K562 (cell line): ENCODE results near the gene RSPRY1. TPM values are rescaled to one million over a fixed set of nuclear protein-coding genes. Genes with fewer than 3 reads are reported as not detected.
A peak's percentile ranks its signal among the peaks of the same experiment; 100 is the strongest.

ENCODE experiments used
- ATAC-seq: fragments of 200-7000 bp; cut with Tn5 transposase; 3 replicates; pipeline ENCODE4 v1.9.1; 2020; ENCODE audit warnings: moderate library complexity
- BruUV-seq: library from RNA; stranded (reverse); fragments of 400-500 nt; replicated peaks from 2 replicates; lab custom pipeline; 2021; lab: Mats Ljungman, UMichigan
- CTCF ChIA-PET: fragments of 300-600 bp; formaldehyde crosslinking; extraction: SDS; loops from one replicate; lab custom pipeline; 2021; ENCODE audit warnings: low intra/inter-chr PET ratio; lab: Yijun Ruan, JAX
- POLR2A ChIA-PET: fragments of 300-600, 350-650 bp; sonication (Branson Sonifier 250); formaldehyde crosslinking; extraction: SDS; loops from one replicate; lab custom pipeline; 2021; ENCODE audit warnings: antibody characterized with exemption, inconsistent platforms; lab: Yijun Ruan, JAX
- DNase-seq, 4 experiments: peaks; one replicate each; pipeline versions ENCODE4 v3.0.0 to v3.0.0-alpha.2; 2011 to 2018; ENCODE audit warnings: low spot score in 3 of 4, mixed read lengths in 3 of 4; ENCODE audit errors: extremely low read depth in 1 of 4
- FAIRE-seq: peaks from 2 replicates; lab custom pipeline; 2011; peaks lifted over from hg19 to GRCh38; lab: Jason Lieb, UNC
- H2AFZ ChIP-seq: 2 replicates; pipeline ENCODE4 v1.6.0; 2011; ENCODE audit warnings: low read depth, low read length, control low read depth, inconsistent platforms
- H3K27ac ChIP-seq: fragments of 200-600 bp; 3 replicates; pipeline ENCODE4 v1.8.0; 2011; ENCODE audit warnings: low read depth, mild to moderate bottlenecking, control low read depth, inconsistent platforms, low read length, moderate library complexity, mixed read lengths; ENCODE audit errors: extremely low read depth
- H3K27me3 ChIP-seq, 2 experiments: fragments of 300-600 bp in 1 of 2; 2 replicates in 1 of 2; 3 replicates in 1 of 2; pipeline versions ENCODE4 v1.6.0 to v1.8.0; 2011; ENCODE audit warnings: inconsistent platforms in 2 of 2, low read length in 2 of 2, mild to moderate bottlenecking in 1 of 2, mixed read lengths in 1 of 2, moderate library complexity in 1 of 2; ENCODE audit not compliant: control insufficient read depth in 2 of 2, insufficient read depth in 2 of 2
- H3K36me3 ChIP-seq: fragments of 300-600 bp; 3 replicates; pipeline ENCODE4 v1.8.0; 2011; ENCODE audit warnings: mild to moderate bottlenecking, low read length, inconsistent platforms; ENCODE audit not compliant: control insufficient read depth, insufficient read depth
- H3K4me1 ChIP-seq, 2 experiments: fragments of 200-600 bp in 1 of 2; replicated peaks in 1 of 2; 2 replicates in 1 of 2; 3 replicates in 1 of 2; pipeline versions ENCODE4 v1.5.1 to v1.8.0; 2011; ENCODE audit warnings: inconsistent platforms in 2 of 2, low read length in 2 of 2, mild to moderate bottlenecking in 1 of 2, mixed read lengths in 1 of 2, moderate library complexity in 1 of 2; ENCODE audit not compliant: control insufficient read depth in 2 of 2, insufficient read depth in 2 of 2
- H3K4me2 ChIP-seq: 2 replicates; pipeline ENCODE4 v1.6.1; 2011; ENCODE audit warnings: low read length, control low read depth, inconsistent platforms, mixed read lengths; ENCODE audit not compliant: insufficient read depth
- H3K4me3 ChIP-seq: fragments of 200-600 bp; sonication (generic), shearing (Covaris generic); 2 replicates; pipeline ENCODE4 v1.5.1; 2016; ENCODE audit warnings: control low read depth, inconsistent platforms
- H3K79me2 ChIP-seq: fragments of 200-600 bp; 3 replicates; pipeline ENCODE4 v1.8.0; 2011; ENCODE audit warnings: low read length, inconsistent platforms; ENCODE audit not compliant: control insufficient read depth, insufficient read depth
- H3K9ac ChIP-seq, 2 experiments: 2 replicates each; pipeline versions ENCODE4 v1.6.0 to v1.6.1; 2011; ENCODE audit warnings: low read depth in 2 of 2, low read length in 2 of 2, control low read depth in 1 of 2, inconsistent platforms in 1 of 2, mild to moderate bottlenecking in 1 of 2, mixed read lengths in 1 of 2; ENCODE audit not compliant: insufficient read depth in 1 of 2
- H3K9me1 ChIP-seq: one replicate; pipeline ENCODE4 v1.6.0; 2011; ENCODE audit warnings: inconsistent platforms, mild to moderate bottlenecking, low read length, moderate library complexity; ENCODE audit not compliant: control insufficient read depth, insufficient read depth
- H3K9me3 ChIP-seq: replicated peaks from 2 replicates; pipeline ENCODE4 v1.5.1; 2011; ENCODE audit warnings: low read depth, low read length, inconsistent platforms; ENCODE audit not compliant: control insufficient read depth, insufficient read depth
- H4K20me1 ChIP-seq: replicated peaks from 2 replicates; pipeline ENCODE4 v1.6.1; 2011; ENCODE audit warnings: low read length, inconsistent platforms, mixed read lengths; ENCODE audit not compliant: control insufficient read depth, insufficient read depth
- CTCF ChIP-seq, 3 experiments: IDR thresholded peaks in 2 of 3; conservative IDR thresholded peaks in 1 of 3; 2 replicates each; pipeline ENCODE4 v1.5.1; 2011 to 2012; ENCODE audit warnings: low read length in 3 of 3, mild to moderate bottlenecking in 3 of 3, control low read depth in 2 of 3, improper control_type of control experiment in 1 of 3, inconsistent platforms in 1 of 3, low read depth in 1 of 3, mixed read lengths in 1 of 3, moderate library complexity in 1 of 3; ENCODE audit not compliant: insufficient read depth in 2 of 3
- DACH1 ChIP-seq: fragments of 450-650 bp; IDR thresholded peaks from 2 replicates; pipeline ENCODE4 v1.6.1; 2018; ENCODE audit not compliant: partially characterized antibody
- HDAC8 ChIP-seq: fragments of 450-650 bp; IDR thresholded peaks from 2 replicates; pipeline ENCODE4 v1.6.1; 2016; ENCODE audit warnings: mild to moderate bottlenecking, missing genetic modification characterization, moderate library complexity, missing compliant biosample characterization
- MNT ChIP-seq, 2 experiments: fragments of 450-650 bp; conservative IDR thresholded peaks; 2 replicates each; pipeline ENCODE4 v1.6.1; 2017; ENCODE audit warnings: mild to moderate bottlenecking in 2 of 2, moderate library complexity in 2 of 2
- MTF1 ChIP-seq: fragments of 250-450 bp; sonication (Bioruptor Pico); IDR thresholded peaks from 2 replicates; pipeline ENCODE4 v1.9.0; 2021; ENCODE audit warnings: moderate library complexity, mild to moderate bottlenecking, inconsistent platforms, borderline replicate concordance
- NBN ChIP-seq: fragments of 450-650 bp; IDR thresholded peaks from 2 replicates; pipeline ENCODE4 v1.6.1; 2016; ENCODE audit warnings: low read depth, mild to moderate bottlenecking
- PTTG1 ChIP-seq: fragments of 450-650 bp; IDR thresholded peaks from 2 replicates; pipeline ENCODE4 v1.6.1; 2016; ENCODE audit warnings: low read depth, mild to moderate bottlenecking, missing genetic modification characterization, missing compliant biosample characterization
- PURB ChIP-seq: sonication (generic); formaldehyde crosslinking; IDR thresholded peaks from 2 replicates; pipeline ENCODE4 v1.9.0; 2021; ENCODE audit warnings: low read depth, mild to moderate bottlenecking, missing genetic modification reagents
- SIN3A ChIP-seq, 2 experiments: fragments of 150-350 bp in 1 of 2; IDR thresholded peaks; 2 replicates each; pipeline ENCODE4 v1.6.1; 2011 to 2016; ENCODE audit warnings: borderline replicate concordance in 2 of 2, low read depth in 2 of 2, low read length in 2 of 2, mild to moderate bottlenecking in 2 of 2, moderate library complexity in 2 of 2; ENCODE audit not compliant: control insufficient read depth in 1 of 2
- ZNF444 ChIP-seq: fragments of 250-450 bp; sonication (Bioruptor Pico); IDR thresholded peaks from 2 replicates; pipeline ENCODE4 v1.4.0; 2020; ENCODE audit warnings: mild to moderate bottlenecking, moderate library complexity
- WGBS: fragments of 100-300 bp; shearing (Covaris generic); methylation state at CpG from one replicate; pipeline ENCODE4 v1.1.6; 2016; ENCODE audit warnings: low coverage, mixed read lengths; ENCODE audit not compliant: insufficient coverage; ENCODE audit errors: missing lambda C conversion rate; 5-methylcytosine and 5-hydroxymethylcytosine counted together
- in situ Hi-C: fragments of 300-500 bp; cut with MboI; formaldehyde crosslinking; loops from 4 replicates; pipeline ENCODE4 v1.15.0; 2018; ENCODE audit warnings: inconsistent platforms, mixed read lengths
- intact Hi-C: fragments of 100-400 bp; cut with micrococcal nuclease; formaldehyde crosslinking; loops from 2 replicates; pipeline ENCODE4 v1.14.2; 2022
- polyA plus RNA-seq, 8 experiments: library from polyadenylated mRNA; depleted of rRNA in 4 of 8; stranded (reverse) in 5 of 8; unstranded in 3 of 8; fragments of >200 nt; fragmentation: Nextera tagmentation in 2 of 8; fragmentation: Illumina TruSeq in 1 of 8; extraction: Ambion mirVana in 2 of 8; extraction: Trizol in 1 of 8; gene quantifications; 2 replicates each; pipeline versions ENCODE4 v1.2.1 to v1.2.3, GENCODE V29; 2011 to 2014; ENCODE audit warnings: inconsistent platforms in 1 of 8, missing spikeins in 1 of 8
- total RNA-seq, 7 experiments: library from RNA; depleted of rRNA in 6 of 7; stranded (reverse); fragments of >200 nt in 6 of 7; fragmentation: Illumina TruSeq in 2 of 7; extraction: Trizol in 2 of 7; gene quantifications; 2 replicates each; pipeline versions ENCODE4 v1.2.1 to v1.2.3, GENCODE V29; 2011 to 2021; ENCODE audit warnings: low replicate concordance in 1 of 7
- TF ChIP-seq, protein P1 (sequence below): fragments of 250-450 bp; sonication (Bioruptor Pico); IDR thresholded peaks from 2 replicates; pipeline ENCODE4 v1.5.0; 2020; ENCODE audit warnings: mild to moderate bottlenecking
- TF ChIP-seq, protein P2 (sequence below): fragments of 450-650 bp; IDR thresholded peaks from 2 replicates; pipeline ENCODE4 v1.6.1; 2016; ENCODE audit warnings: mild to moderate bottlenecking

Gene RSPRY1
- total and polyA plus RNA-seq, 9 of the 15 experiments (the other 6 are each of a cell fraction or from before 2014, with no cell fraction given), result 10.2 to 27.8 (median 20.8) TPM

DNA sequence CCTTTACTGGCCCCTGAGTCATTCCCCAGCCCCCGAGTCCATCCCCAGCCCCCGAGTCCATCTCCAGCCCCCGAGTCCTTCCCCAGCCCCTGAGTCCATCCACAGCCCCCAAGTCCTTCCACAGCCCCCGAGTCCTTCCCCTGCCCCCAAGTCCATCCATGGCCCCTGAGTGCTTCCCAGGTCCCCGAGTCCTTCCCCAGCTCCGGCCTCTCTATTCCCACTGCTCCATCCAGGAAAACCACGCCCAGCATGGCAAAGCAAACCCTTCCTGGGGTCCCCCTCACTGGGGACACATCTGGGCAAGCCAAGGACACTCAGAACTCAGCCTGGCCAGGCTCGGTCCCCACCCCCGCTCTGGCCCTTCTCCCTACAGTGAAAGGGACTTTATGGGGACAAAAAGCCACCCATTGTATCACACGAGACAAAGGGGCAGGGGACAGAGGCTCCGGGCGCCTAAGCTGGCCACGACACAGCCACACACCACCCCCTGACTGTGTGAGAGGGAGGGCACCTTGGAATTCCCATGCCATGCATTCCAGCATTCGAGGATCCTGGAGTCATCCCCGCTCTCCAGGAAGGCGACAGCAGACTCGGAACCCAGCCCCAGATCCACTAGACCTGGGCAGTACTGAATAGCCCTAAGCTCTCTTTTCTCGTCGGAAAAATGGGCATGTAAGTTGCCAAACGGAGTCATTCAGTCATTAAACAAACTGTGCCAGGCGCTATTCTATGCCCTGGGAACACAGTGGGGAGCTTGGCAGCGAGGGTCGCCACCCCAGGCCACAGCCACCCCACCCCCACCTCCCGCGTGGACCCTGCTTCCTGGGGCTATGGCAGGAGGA, 84.3 kb downstream of the RSPRY1 start (continued):
- no peak for TF ChIP-seq MNT (conservative IDR thresholded peaks at IDR 0.05)
- TF ChIP-seq, protein P1, sequence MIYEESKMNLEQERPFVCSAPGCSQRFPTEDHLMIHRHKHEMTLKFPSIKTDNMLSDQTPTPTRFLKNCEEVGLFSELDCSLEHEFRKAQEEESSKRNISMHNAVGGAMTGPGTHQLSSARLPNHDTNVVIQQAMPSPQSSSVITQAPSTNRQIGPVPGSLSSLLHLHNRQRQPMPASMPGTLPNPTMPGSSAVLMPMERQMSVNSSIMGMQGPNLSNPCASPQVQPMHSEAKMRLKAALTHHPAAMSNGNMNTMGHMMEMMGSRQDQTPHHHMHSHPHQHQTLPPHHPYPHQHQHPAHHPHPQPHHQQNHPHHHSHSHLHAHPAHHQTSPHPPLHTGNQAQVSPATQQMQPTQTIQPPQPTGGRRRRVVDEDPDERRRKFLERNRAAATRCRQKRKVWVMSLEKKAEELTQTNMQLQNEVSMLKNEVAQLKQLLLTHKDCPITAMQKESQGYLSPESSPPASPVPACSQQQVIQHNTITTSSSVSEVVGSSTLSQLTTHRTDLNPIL (CRISPR knock-in tag), result no peak
- TF ChIP-seq NBN, result no peak

DNA sequence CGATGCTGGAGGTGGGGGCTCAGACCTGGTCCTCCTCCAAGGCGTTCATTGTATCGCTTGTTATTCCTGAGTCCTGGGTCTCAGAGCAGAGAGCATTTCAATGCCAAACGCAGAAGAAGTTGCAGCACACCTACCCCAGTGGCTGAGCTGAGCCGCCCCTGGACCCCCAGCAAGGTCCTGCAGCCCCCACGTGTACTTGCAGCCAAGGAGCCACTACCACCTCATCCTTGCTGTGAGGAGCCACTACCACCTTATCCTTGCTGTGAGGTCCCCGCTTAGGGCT, 84.9 kb downstream of the RSPRY1 start:
- intact Hi-C loops, result no loop called here
- ChIA-PET POLR2A (interaction anchor here (0.6 to 1.1 kb wide), 2 partner anchors 182 to 338 kb away, joined by 3 to 5 read pairs; no protein-coding TSS in a partner anchor), CTCF (no interaction called here)
- Histone ChIP-seq H3K9me1 (no peaks in the 10 kb centered on the region), H3K27ac (no peak overlapping the region), H4K20me1 (no peaks in the 10 kb centered on the region), H3K4me3 (no peak overlapping the region), H3K79me2 (no peaks in the 10 kb centered on the region), H3K36me3 (no peaks in the 10 kb centered on the region), H2AFZ (no peak overlapping the region), H3K4me2 (no peak overlapping the region), H3K9me3 (no peaks in the 10 kb centered on the region), H3K9ac (0 out of 4 replicates have a peak overlapping the region, but pooled peaks of 1 of the 2 experiments have one; percentile 13), H3K4me1 (peaks cover 25 to 31% of the 10 kb centered on the region in 2 experiments), H3K27me3 (no peaks in the 10 kb centered on the region)
- 79% methylated on average over 7 of the region's 7 CpGs for WGBS
- no peak for ATAC-seq
- DNase-seq, result peak in 1 of 4 experiments; percentile 4
- BruUV-seq, result no TSS peak
- no peak for FAIRE-seq
- in situ Hi-C loops, result no loop called here
- TF ChIP-seq HDAC8 (no peak), CTCF (IDR thresholded peaks at IDR 0.05 in 2 of 3, conservative IDR thresholded peaks at IDR 0.05 in 1 of 3; ENCODE audit: insufficient read depth in 2 of 3, low read depth in 1 of 3, low read length in 3 of 3) (no peak), SIN3A (IDR thresholded peaks at IDR 0.05; ENCODE audit: borderline replicate concordance in 2 of 2, control insufficient read depth in 1 of 2, low read depth in 2 of 2, low read length in 2 of 2) (no peak), PTTG1 (tag) (no peak), DACH1 (no peak), ZNF444 (CRISPR knock-in tag) (no peak), MTF1 (no peak), PURB (no peak)
- TF ChIP-seq, protein P2, sequence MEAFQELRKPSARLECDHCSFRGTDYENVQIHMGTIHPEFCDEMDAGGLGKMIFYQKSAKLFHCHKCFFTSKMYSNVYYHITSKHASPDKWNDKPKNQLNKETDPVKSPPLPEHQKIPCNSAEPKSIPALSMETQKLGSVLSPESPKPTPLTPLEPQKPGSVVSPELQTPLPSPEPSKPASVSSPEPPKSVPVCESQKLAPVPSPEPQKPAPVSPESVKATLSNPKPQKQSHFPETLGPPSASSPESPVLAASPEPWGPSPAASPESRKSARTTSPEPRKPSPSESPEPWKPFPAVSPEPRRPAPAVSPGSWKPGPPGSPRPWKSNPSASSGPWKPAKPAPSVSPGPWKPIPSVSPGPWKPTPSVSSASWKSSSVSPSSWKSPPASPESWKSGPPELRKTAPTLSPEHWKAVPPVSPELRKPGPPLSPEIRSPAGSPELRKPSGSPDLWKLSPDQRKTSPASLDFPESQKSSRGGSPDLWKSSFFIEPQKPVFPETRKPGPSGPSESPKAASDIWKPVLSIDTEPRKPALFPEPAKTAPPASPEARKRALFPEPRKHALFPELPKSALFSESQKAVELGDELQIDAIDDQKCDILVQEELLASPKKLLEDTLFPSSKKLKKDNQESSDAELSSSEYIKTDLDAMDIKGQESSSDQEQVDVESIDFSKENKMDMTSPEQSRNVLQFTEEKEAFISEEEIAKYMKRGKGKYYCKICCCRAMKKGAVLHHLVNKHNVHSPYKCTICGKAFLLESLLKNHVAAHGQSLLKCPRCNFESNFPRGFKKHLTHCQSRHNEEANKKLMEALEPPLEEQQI, result no peak
